Caki2 (cell line): ENCODE data around the gene OLIG1. TPM values are rescaled to one million over a fixed set of nuclear protein-coding genes. Genes with fewer than 3 reads are reported as not detected.

Source experiments
- DNase-seq: peaks from one replicate; pipeline ENCODE4 v3.0.0-alpha.2; 2015; ENCODE audit warnings: low read depth
- in situ Hi-C: cut with HindIII; loops from 2 replicates; pipeline ENCODE4 v1.10.0; 2016; ENCODE audit warnings: low sequenced_read_pairs, low pct_unique_long_range_greater_than_20kb, mixed read lengths
- total RNA-seq: library from RNA; depleted of rRNA; stranded (reverse); fragments of >200 nt; shearing (Covaris generic); gene quantifications from 2 replicates; pipeline ENCODE4 v1.2.3, GENCODE V29; 2014; ENCODE audit warnings: low replicate concordance; rRNA removed

OLIG1 gene, protein sequence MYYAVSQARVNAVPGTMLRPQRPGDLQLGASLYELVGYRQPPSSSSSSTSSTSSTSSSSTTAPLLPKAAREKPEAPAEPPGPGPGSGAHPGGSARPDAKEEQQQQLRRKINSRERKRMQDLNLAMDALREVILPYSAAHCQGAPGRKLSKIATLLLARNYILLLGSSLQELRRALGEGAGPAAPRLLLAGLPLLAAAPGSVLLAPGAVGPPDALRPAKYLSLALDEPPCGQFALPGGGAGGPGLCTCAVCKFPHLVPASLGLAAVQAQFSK
- total RNA-seq, result 1.7 TPM in 1 of 2 replicates, not detected in the other

DNA sequence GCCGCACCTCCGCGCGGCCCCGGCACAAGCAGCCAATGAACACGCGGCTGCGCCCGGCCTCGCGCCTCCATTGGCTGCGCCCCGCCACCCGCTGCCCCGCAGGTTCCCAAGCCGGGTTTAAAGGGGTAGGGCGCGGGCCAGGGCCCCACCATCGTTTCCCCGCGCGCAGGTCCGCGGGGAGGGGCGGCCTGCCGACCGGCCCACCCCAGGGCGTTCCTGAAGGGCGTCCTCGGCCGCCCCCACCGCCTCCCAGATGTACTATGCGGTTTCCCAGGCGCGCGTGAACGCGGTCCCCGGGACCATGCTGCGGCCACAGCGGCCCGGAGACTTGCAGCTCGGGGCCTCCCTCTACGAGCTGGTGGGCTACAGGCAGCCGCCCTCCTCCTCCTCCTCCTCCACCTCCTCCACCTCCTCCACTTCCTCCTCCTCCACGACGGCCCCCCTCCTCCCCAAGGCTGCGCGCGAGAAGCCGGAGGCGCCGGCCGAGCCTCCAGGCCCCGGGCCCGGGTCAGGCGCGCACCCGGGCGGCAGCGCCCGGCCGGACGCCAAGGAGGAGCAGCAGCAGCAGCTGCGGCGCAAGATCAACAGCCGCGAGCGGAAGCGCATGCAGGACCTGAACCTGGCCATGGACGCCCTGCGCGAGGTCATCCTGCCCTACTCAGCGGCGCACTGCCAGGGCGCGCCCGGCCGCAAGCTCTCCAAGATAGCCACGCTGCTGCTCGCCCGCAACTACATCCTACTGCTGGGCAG lies at the start of gene OLIG1:
OLIG1 (plus strand) TSS at position 148 of the 750 bp plus-strand sequence; CDS start at position 254, 106 bp downstream.
- in situ Hi-C loops, result no loop called here
- DNase-seq, result peak; percentile 80

DNA sequence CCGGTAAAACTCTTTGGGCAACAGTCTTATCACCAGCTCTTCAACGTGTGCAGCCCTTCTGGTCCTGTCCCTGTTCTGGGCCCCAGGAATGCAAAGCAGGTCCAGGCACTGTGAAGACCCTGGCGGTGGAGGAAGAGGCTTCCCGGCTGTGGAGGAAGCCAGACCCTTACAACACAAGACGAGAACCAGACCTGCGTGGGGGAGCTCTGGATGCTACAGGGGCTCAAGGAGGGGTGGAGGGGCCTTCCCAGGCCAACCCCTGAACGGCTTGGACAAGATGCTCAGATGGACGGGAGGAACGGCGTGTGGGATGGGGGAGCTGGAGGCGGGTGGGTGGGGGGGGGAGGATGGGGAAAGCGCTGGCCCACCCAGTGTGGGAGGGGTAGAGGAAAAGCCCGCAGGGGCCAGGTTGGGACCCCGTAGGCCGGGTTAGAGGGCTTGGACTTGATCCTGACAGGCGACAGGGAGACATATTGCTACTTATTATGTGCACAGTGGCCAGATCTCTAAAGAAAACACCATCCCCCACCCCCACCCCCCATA lies 49.3 kb upstream of the OLIG1 start:
- DNase-seq, result no peak
- in situ Hi-C loops, result no loop called here

DNA sequence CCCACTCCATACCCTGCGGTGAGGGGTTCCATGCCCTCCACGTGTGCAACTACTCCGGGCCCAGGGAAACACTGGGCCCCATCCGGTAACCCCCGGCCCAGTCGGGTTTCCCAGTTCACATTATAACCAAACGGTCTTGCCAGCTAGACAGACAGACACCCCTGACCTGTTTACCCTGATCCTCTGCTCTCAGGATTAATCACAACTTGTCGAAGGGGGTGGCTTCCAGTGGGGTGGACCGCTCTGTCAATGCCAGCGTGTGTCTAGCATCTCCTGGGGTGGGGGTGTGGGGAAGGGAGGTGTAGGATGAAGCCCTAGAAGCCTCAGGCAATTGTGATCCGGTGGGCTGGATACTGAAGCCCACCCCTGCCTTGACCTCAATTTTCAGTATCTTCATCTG lies 48.8 kb upstream of the OLIG1 start:
- in situ Hi-C loops, result no loop called here

DNA sequence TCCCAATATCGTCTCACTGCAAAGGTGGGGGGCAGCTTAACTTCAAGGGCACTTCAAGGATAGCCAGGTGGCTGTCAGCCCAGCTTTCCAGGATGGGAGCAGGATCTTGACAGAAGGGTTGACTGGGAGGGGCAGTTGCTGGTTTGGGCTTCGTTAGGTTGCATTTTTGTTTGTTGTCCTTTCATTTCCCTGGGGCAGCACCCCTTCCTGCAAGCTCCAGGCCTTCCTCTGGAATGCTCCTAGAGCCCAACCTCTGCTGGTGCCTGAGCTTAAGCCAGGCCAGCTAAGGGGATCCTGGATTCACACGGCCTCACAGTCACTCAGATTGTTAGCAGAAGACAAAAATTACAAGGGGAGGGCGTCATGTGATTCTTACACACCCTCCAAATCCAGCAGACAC lies 48.3 kb upstream of the OLIG1 start:
- DNase-seq, result no peak
- in situ Hi-C loops, result no loop called here

More for the DNA sequence above, 48.8 kb upstream of the OLIG1 start:
- DNase-seq, result no peak

DNA sequence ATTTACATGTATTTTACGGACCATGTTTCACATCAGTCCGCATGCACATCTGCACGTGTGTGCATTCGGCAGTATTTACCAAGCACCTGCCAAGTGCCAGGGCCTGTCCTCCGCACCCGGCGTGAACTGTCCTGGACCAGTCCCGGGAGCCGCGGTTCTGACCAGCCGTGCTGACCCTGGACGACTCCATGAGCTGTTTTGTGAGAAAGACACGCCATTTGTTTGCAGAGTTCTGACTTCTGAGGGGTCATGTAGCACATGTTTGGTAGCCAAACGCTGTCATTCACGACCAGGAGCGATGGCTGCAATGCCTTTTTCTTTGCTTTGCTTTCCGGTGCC lies 47.5 kb upstream of the OLIG1 start:
- in situ Hi-C loops, result no loop called here
- no peak for DNase-seq

DNA sequence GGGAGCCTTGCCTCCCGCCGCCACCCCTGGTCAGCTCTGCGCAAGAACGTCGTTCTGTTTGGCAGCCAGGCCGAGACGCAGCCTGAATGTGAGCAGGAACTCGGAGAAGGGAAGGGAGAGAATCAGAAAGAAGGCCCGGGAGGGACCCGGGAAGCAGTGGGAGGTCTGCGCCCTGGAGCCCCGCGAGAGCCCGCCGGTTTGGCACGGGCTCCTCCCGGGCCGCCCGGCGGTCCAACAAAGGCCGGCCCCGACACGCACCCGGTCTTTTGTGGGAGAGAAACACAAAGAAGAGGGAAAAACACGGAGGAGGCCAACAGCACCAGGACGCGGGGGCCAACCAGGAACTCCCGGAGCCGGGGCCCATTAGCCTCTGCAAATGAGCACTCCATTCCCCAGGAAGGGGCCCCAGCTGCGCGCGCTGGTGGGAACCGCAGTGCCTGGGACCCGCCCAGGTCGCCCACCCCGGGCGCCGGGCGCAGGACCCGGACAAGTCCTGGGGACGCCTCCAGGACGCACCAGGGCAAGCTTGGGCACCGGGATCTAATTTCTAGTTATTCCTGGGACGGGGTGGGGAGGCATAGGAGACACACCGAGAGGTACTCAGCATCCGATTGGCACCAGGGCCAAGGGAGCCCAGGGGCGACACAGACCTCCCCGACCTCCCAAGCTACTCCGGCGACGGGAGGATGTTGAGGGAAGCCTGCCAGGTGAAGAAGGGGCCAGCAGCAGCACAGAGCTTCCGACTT lies 46.9 kb upstream of the OLIG1 start:
- in situ Hi-C loops, result no loop called here

DNA sequence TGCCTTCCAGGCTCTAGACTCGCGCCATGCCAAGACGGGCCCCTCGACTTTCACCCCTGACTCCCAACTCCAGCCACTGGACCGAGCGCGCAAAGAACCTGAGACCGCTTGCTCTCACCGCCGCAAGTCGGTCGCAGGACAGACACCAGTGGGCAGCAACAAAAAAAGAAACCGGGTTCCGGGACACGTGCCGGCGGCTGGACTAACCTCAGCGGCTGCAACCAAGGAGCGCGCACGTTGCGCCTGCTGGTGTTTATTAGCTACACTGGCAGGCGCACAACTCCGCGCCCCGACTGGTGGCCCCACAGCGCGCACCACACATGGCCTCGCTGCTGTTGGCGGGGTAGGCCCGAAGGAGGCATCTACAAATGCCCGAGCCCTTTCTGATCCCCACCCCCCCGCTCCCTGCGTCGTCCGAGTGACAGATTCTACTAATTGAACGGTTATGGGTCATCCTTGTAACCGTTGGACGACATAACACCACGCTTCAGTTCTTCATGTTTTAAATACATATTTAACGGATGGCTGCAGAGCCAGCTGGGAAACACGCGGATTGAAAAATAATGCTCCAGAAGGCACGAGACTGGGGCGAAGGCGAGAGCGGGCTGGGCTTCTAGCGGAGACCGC lies 46.3 kb upstream of the OLIG1 start:
- in situ Hi-C loops, result no loop called here
- no peak for DNase-seq

More for the DNA sequence above, 46.9 kb upstream of the OLIG1 start:
- no peak for DNase-seq

DNA sequence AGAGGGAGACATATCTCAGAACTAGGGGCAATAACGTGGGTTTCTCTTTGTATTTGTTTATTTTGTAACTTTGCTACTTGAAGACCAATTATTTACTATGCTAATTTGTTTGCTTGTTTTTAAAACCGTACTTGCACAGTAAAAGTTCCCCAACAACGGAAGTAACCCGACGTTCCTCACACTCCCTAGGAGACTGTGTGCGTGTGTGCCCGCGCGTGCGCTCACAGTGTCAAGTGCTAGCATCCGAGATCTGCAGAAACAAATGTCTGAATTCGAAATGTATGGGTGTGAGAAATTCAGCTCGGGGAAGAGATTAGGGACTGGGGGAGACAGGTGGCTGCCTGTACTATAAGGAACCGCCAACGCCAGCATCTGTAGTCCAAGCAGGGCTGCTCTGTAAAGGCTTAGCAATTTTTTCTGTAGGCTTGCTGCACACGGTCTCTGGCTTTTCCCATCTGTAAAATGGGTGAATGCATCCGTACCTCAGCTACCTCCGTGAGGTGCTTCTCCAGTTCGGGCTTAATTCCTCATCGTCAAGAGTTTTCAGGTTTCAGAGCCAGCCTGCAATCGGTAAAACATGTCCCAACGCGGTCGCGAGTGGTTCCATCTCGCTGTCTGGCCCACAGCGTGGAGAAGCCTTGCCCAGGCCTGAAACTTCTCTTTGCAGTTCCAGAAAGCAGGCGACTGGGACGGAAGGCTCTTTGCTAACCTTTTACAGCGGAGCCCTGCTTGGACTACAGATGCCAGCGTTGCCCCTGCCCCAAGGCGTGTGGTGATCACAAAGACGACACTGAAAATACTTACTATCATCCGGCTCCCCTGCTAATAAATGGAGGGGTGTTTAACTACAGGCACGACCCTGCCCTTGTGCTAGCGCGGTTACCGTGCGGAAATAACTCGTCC lies 45.5 kb upstream of the OLIG1 start:
- DNase-seq, result no peak
- in situ Hi-C loops, result no loop called here

DNA sequence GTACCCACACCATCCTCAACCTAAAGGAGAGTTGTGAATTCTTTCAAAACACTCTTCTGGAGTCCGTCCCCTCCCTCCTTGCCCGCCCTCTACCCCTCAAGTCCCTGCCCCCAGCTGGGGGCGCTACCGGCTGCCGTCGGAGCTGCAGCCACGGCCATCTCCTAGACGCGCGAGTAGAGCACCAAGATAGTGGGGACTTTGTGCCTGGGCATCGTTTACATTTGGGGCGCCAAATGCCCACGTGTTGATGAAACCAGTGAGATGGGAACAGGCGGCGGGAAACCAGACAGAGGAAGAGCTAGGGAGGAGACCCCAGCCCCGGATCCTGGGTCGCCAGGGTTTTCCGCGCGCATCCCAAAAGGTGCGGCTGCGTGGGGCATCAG lies 44.8 kb upstream of the OLIG1 start:
- no peak for DNase-seq
- in situ Hi-C loops, result no loop called here

DNA sequence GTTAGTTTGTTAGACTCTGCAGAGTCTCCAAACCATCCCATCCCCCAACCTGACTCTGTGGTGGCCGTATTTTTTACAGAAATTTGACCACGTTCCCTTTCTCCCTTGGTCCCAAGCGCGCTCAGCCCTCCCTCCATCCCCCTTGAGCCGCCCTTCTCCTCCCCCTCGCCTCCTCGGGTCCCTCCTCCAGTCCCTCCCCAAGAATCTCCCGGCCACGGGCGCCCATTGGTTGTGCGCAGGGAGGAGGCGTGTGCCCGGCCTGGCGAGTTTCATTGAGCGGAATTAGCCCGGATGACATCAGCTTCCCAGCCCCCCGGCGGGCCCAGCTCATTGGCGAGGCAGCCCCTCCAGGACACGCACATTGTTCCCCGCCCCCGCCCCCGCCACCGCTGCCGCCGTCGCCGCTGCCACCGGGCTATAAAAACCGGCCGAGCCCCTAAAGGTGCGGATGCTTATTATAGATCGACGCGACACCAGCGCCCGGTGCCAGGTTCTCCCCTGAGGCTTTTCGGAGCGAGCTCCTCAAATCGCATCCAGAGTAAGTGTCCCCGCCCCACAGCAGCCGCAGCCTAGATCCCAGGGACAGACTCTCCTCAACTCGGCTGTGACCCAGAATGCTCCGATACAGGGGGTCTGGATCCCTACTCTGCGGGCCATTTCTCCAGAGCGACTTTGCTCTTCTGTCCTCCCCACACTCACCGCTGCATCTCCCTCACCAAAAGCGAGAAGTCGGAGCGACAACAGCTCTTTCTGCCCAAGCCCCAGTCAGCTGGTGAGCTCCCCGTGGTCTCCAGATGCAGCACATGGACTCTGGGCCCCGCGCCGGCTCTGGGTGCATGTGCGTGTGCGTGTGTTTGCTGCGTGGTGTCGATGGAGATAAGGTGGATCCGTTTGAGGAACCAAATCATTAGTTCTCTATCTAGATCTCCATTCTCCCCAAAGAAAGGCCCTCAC lies 44.2 kb upstream of the OLIG1 start, which contains the start of gene OLIG2:
OLIG2 (plus strand) TSS at position 447 of the 954 bp plus-strand sequence. CDS start 928 bp downstream, outside the sequence.
- in situ Hi-C loops, result no loop called here
- no peak for DNase-seq

DNA sequence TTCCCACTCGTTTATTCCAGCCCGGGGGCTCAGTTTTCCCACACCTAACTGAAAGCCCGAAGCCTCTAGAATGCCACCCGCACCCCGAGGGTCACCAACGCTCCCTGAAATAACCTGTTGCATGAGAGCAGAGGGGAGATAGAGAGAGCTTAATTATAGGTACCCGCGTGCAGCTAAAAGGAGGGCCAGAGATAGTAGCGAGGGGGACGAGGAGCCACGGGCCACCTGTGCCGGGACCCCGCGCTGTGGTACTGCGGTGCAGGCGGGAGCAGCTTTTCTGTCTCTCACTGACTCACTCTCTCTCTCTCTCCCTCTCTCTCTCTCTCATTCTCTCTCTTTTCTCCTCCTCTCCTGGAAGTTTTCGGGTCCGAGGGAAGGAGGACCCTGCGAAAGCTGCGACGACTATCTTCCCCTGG lies 43.5 kb upstream of the OLIG1 start:
- in situ Hi-C loops, result no loop called here
- no peak for DNase-seq

DNA sequence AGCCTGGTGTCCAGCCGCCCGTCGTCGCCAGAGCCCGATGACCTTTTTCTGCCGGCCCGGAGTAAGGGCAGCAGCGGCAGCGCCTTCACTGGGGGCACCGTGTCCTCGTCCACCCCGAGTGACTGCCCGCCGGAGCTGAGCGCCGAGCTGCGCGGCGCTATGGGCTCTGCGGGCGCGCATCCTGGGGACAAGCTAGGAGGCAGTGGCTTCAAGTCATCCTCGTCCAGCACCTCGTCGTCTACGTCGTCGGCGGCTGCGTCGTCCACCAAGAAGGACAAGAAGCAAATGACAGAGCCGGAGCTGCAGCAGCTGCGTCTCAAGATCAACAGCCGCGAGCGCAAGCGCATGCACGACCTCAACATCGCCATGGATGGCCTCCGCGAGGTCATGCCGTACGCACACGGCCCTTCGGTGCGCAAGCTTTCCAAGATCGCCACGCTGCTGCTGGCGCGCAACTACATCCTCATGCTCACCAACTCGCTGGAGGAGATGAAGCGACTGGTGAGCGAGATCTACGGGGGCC lies 43.0 kb upstream of the OLIG1 start:
- in situ Hi-C loops, result no loop called here
- DNase-seq, result no peak

DNA sequence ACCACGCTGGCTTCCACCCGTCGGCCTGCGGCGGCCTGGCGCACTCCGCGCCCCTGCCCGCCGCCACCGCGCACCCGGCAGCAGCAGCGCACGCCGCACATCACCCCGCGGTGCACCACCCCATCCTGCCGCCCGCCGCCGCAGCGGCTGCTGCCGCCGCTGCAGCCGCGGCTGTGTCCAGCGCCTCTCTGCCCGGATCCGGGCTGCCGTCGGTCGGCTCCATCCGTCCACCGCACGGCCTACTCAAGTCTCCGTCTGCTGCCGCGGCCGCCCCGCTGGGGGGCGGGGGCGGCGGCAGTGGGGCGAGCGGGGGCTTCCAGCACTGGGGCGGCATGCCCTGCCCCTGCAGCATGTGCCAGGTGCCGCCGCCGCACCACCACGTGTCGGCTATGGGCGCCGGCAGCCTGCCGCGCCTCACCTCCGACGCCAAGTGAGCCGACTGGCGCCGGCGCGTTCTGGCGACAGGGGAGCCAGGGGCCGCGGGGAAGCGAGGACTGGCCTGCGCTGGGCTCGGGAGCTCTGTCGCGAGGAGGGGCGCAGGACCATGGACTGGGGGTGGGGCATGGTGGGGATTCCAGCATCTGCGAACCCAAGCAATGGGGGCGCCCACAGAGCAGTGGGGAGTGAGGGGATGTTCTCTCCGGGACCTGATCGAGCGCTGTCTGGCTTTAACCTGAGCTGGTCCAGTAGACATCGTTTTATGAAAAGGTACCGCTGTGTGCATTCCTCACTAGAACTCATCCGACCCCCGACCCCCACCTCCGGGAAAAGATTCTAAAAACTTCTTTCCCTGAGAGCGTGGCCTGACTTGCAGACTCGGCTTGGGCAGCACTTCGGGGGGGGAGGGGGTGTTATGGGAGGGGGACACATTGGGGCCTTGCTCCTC lies 42.3 kb upstream of the OLIG1 start:
- DNase-seq, result no peak
- in situ Hi-C loops, result no loop called here

DNA sequence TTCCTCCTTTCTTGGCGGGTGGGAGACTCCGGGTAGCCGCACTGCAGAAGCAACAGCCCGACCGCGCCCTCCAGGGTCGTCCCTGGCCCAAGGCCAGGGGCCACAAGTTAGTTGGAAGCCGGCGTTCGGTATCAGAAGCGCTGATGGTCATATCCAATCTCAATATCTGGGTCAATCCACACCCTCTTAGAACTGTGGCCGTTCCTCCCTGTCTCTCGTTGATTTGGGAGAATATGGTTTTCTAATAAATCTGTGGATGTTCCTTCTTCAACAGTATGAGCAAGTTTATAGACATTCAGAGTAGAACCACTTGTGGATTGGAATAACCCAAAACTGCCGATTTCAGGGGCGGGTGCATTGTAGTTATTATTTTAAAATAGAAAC lies 41.7 kb upstream of the OLIG1 start:
- no peak for DNase-seq
- in situ Hi-C loops, result no loop called here

DNA sequence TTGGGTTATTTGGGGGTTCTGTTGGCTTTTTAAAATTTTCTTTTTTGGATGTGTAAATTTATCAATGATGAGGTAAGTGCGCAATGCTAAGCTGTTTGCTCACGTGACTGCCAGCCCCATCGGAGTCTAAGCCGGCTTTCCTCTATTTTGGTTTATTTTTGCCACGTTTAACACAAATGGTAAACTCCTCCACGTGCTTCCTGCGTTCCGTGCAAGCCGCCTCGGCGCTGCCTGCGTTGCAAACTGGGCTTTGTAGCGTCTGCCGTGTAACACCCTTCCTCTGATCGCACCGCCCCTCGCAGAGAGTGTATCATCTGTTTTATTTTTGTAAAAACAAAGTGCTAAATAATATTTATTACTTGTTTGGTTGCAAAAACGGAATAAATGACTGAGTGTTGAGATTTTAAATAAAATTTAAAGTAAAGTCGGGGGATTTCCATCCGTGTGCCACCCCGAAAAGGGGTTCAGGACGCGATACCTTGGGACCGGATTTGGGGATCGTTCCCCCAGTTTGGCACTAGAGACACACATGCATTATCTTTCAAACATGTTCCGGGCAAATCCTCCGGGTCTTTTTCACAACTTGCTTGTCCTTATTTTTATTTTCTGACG lies 41.1 kb upstream of the OLIG1 start:
- DNase-seq, result no peak
- in situ Hi-C loops, result no loop called here
